Measurements from ENCODE around the gene SERTAD1.

DNA sequence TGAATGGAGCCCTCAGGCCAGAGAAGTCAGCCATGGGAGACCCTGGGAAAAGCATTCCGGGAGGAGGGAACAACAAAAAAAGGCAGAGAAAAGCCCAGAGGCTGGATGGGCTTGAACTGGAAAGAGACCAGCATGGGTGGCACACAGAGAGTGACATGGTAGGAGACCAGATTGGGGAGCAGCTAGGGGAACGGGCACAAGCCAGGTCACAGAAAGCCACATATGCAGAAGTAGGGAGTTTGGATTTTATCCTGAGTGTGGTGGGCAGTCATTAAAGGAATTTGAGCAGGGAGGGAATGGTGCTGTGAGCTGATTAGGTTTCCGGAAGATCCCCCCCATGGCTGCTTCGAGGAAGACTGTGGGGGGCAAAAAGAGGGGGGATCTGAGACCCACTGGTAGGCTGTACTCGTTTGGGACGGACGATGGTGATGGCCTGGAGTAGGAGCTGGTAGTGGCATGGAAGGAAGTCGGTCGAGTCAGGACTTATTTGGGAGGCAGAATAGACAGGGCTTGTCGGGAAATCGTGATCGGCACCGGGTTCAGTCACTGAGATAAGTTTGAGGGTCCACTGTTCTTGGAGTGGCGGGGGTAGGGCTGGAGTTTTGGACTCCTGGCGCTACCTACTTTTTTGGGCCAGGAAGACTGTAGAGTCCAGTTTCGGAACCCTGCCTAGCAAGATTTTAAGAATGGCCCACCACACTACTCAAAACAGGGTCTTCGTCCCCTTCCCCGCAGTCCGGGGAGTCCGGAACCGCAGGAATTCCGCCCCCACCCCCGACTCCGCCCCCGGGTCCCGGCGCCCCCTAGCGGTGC lies 949 bp downstream of the SERTAD1 start:
- TF ChIP-seq POLR2A (IDR thresholded peaks at IDR 0.05; ENCODE audit: low read depth, low read length) (no peak; the same call in 1 of the 2 replicates), CEBPB (IDR thresholded peaks at IDR 0.05; ENCODE audit: low read depth, low read length) (no peak), CHD1 (IDR thresholded peaks at IDR 0.05; ENCODE audit: low read depth, low read length) (no peak), MXI1 (IDR thresholded peaks at IDR 0.05; ENCODE audit: borderline replicate concordance, low read depth, low read length) (no peak), RAD21 (IDR thresholded peaks at IDR 0.05; ENCODE audit: low read length) (no peak), SMC3 (IDR thresholded peaks at IDR 0.05; ENCODE audit: low read depth, low read length) (no peak)
- TF ChIP-seq, protein P1, sequence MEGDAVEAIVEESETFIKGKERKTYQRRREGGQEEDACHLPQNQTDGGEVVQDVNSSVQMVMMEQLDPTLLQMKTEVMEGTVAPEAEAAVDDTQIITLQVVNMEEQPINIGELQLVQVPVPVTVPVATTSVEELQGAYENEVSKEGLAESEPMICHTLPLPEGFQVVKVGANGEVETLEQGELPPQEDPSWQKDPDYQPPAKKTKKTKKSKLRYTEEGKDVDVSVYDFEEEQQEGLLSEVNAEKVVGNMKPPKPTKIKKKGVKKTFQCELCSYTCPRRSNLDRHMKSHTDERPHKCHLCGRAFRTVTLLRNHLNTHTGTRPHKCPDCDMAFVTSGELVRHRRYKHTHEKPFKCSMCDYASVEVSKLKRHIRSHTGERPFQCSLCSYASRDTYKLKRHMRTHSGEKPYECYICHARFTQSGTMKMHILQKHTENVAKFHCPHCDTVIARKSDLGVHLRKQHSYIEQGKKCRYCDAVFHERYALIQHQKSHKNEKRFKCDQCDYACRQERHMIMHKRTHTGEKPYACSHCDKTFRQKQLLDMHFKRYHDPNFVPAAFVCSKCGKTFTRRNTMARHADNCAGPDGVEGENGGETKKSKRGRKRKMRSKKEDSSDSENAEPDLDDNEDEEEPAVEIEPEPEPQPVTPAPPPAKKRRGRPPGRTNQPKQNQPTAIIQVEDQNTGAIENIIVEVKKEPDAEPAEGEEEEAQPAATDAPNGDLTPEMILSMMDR (conservative IDR thresholded peaks at IDR 0.05; ENCODE audit: low read depth, low read length) = no peak
- TF ChIP-seq, protein P2, sequence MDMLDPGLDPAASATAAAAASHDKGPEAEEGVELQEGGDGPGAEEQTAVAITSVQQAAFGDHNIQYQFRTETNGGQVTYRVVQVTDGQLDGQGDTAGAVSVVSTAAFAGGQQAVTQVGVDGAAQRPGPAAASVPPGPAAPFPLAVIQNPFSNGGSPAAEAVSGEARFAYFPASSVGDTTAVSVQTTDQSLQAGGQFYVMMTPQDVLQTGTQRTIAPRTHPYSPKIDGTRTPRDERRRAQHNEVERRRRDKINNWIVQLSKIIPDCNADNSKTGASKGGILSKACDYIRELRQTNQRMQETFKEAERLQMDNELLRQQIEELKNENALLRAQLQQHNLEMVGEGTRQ (IDR thresholded peaks at IDR 0.05; ENCODE audit: low read depth, low read length) = no peak
- TF ChIP-seq, protein P3, sequence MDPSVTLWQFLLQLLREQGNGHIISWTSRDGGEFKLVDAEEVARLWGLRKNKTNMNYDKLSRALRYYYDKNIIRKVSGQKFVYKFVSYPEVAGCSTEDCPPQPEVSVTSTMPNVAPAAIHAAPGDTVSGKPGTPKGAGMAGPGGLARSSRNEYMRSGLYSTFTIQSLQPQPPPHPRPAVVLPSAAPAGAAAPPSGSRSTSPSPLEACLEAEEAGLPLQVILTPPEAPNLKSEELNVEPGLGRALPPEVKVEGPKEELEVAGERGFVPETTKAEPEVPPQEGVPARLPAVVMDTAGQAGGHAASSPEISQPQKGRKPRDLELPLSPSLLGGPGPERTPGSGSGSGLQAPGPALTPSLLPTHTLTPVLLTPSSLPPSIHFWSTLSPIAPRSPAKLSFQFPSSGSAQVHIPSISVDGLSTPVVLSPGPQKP (IDR thresholded peaks at IDR 0.05; ENCODE audit: borderline replicate concordance, low read depth, low read length) = no peak

All from IMR-90 (cell line).